ENCODE measurements around the gene SCYGR6. TPM values are rescaled to one million over a fixed set of nuclear protein-coding genes. Genes with fewer than 3 reads are reported as not detected.

The SCYGR6 gene
- total RNA-seq, 2 donors from 2014 or later = not detected

DNA sequence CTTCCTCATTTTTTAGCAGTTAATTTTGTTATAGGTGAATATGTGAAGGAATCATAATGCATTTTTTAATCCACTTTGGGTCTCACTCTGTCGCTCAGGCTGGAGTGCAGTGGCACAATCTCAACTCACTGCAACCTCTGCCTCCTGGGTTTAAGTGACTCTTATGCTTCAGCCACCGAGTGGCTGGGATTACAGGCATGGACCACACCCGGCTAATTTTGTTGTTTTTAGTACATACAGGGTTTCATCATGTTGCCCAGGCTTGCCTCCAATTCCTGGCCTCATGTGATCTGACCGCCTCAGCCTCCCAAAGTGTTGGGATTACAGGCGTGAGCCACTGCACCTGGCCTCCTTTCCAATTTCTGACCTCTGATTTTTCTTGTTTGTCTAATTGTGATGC is 40.3 kb downstream of the SCYGR6 start:
- WGBS, 2 experiments (ENCODE audit: insufficient coverage in 1 of 2, insufficient read length in 1 of 2) = 86 to 91% methylated on average over 5 of the region's 5 CpGs
- no peaks in the 10 kb centered on the region for H3K27me3 Mint-ChIP-seq (ENCODE audit: insufficient read depth)
- H3K36me3 ChIP-seq (ENCODE audit: control insufficient read depth, insufficient read depth, low read length) = no peaks in the 10 kb centered on the region
- no peak overlapping the region for H3K27ac Mint-ChIP-seq
- TF ChIP-seq, protein P1, sequence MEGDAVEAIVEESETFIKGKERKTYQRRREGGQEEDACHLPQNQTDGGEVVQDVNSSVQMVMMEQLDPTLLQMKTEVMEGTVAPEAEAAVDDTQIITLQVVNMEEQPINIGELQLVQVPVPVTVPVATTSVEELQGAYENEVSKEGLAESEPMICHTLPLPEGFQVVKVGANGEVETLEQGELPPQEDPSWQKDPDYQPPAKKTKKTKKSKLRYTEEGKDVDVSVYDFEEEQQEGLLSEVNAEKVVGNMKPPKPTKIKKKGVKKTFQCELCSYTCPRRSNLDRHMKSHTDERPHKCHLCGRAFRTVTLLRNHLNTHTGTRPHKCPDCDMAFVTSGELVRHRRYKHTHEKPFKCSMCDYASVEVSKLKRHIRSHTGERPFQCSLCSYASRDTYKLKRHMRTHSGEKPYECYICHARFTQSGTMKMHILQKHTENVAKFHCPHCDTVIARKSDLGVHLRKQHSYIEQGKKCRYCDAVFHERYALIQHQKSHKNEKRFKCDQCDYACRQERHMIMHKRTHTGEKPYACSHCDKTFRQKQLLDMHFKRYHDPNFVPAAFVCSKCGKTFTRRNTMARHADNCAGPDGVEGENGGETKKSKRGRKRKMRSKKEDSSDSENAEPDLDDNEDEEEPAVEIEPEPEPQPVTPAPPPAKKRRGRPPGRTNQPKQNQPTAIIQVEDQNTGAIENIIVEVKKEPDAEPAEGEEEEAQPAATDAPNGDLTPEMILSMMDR (conservative IDR thresholded peaks at IDR 0.05) = no peak
- no peak overlapping the region for H3K4me3 ChIP-seq (ENCODE audit: low read length)
- no peak overlapping the region for H3K9ac ChIP-seq (ENCODE audit: extremely low read depth, low read length, poor library complexity, severe bottlenecking)
- no peaks in the 10 kb centered on the region for H3K9me3 Mint-ChIP-seq
- no peak overlapping the region for H3K27ac ChIP-seq (ENCODE audit: low read depth, low read length)
- DNase-seq = no peak
- peaks cover 3% of the 10 kb centered on the region for H3K4me1 ChIP-seq (ENCODE audit: control insufficient read depth, insufficient read depth, low read length)
- H3K4me3 Mint-ChIP-seq = no peak overlapping the region
- no peaks in the 10 kb centered on the region for H3K9me3 ChIP-seq (ENCODE audit: control insufficient read depth, low read length)
- H3K4me1 Mint-ChIP-seq = peaks cover under 1% of the 10 kb centered on the region
- no peaks in the 10 kb centered on the region for H3K36me3 Mint-ChIP-seq (ENCODE audit: low read depth)
- no peaks in the 10 kb centered on the region for H3K27me3 ChIP-seq (ENCODE audit: control insufficient read depth, insufficient read depth, low read length, poor library complexity, severe bottlenecking)

DNA sequence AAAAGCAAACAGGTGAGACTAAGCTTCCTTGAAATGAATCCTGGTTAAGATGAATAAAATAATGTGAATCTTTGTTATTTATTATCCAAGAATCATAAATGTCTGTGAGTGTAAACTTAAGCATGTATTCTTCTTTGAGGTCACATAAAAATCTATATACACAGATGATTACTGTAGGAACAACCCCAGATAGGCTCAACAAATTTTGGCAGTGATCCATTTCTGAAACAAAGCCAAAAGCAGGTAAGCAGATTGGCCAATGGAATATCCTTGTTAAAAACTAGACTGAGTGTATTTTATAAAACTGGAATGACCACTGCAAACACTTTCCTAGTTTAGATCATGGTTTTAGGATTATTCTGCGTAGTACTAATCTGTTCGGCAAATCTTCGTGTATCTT is 46.6 kb downstream of the SCYGR6 start:
- TF ChIP-seq, protein P1 (conservative IDR thresholded peaks at IDR 0.05) = no peak
- no peaks in the 10 kb centered on the region for H3K27me3 ChIP-seq (ENCODE audit: control insufficient read depth, insufficient read depth, low read length, poor library complexity, severe bottlenecking)
- no peak overlapping the region for H3K4me3 ChIP-seq (ENCODE audit: low read length)
- no peak for DNase-seq
- H3K36me3 Mint-ChIP-seq (ENCODE audit: low read depth) = no peaks in the 10 kb centered on the region
- 98% methylated on average over 3 of the region's 3 CpGs; no CpG with 5 or more reads in 1 of the 2 experiments for WGBS, 2 experiments (ENCODE audit: insufficient coverage in 1 of 2, insufficient read length in 1 of 2)
- H3K36me3 ChIP-seq (ENCODE audit: control insufficient read depth, insufficient read depth, low read length) = no peaks in the 10 kb centered on the region
- H3K4me1 ChIP-seq (ENCODE audit: control insufficient read depth, insufficient read depth, low read length) = peaks cover 2% of the 10 kb centered on the region
- H3K9me3 ChIP-seq (ENCODE audit: control insufficient read depth, low read length) = no peaks in the 10 kb centered on the region
- H3K9me3 Mint-ChIP-seq = no peaks in the 10 kb centered on the region
- no peak overlapping the region for H3K9ac ChIP-seq (ENCODE audit: extremely low read depth, low read length, poor library complexity, severe bottlenecking)
- H3K4me1 Mint-ChIP-seq = no peaks in the 10 kb centered on the region
- H3K4me3 Mint-ChIP-seq = no peak overlapping the region
- H3K27ac ChIP-seq (ENCODE audit: low read depth, low read length) = no peak overlapping the region
- no peaks in the 10 kb centered on the region for H3K27me3 Mint-ChIP-seq (ENCODE audit: insufficient read depth)
- H3K27ac Mint-ChIP-seq = no peak overlapping the region

DNA sequence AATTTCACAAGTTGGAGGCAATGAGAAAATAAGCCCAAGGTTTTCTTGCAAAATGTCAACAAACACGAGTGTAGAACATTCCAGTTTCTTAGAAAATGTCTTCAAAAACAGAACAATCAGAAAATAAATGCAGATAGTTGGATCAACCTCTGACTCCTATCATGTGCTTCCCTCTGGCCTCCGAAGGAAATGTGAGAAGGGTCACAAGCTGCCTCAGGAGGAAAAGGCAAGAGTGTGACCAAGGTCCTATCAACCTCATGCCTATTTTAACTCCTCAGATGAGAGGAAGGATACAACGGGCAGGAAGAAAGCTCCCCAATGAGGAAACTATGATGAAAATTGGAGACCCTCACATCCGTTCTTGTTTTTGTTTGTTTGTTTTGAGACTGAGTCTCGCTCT is 50.1 kb downstream of the SCYGR6 start:
- H3K27ac Mint-ChIP-seq = no peak overlapping the region
- no peak overlapping the region for H3K27ac ChIP-seq (ENCODE audit: low read depth, low read length)
- no peaks in the 10 kb centered on the region for H3K27me3 Mint-ChIP-seq (ENCODE audit: insufficient read depth)
- DNase-seq = no peak
- no peak overlapping the region for H3K4me3 ChIP-seq (ENCODE audit: low read length)
- H3K4me1 Mint-ChIP-seq = no peaks in the 10 kb centered on the region
- TF ChIP-seq, protein P1 (conservative IDR thresholded peaks at IDR 0.05) = no peak
- 89 to 94% methylated on average over 3 to 5 of the region's 5 CpGs for WGBS, 2 experiments (ENCODE audit: insufficient coverage in 1 of 2, insufficient read length in 1 of 2)
- H3K27me3 ChIP-seq (ENCODE audit: control insufficient read depth, insufficient read depth, low read length, poor library complexity, severe bottlenecking) = no peaks in the 10 kb centered on the region
- no peaks in the 10 kb centered on the region for H3K9me3 ChIP-seq (ENCODE audit: control insufficient read depth, low read length)
- H3K4me1 ChIP-seq (ENCODE audit: control insufficient read depth, insufficient read depth, low read length) = no peaks in the 10 kb centered on the region
- no peaks in the 10 kb centered on the region for H3K9me3 Mint-ChIP-seq
- no peaks in the 10 kb centered on the region for H3K36me3 ChIP-seq (ENCODE audit: control insufficient read depth, insufficient read depth, low read length)
- no peaks in the 10 kb centered on the region for H3K36me3 Mint-ChIP-seq (ENCODE audit: low read depth)
- no peak overlapping the region for H3K4me3 Mint-ChIP-seq
- no peak overlapping the region for H3K9ac ChIP-seq (ENCODE audit: extremely low read depth, low read length, poor library complexity, severe bottlenecking)

Other genes with a start within 250 kb of the SCYGR6 start
- gene SCYGR2, start 125.9 kb downstream of the SCYGR6 start, total RNA-seq = not detected
- not detected for gene SCYGR3, start 109.9 kb downstream of the SCYGR6 start, total RNA-seq
- gene SCYGR4, start 107.3 kb downstream of the SCYGR6 start, total RNA-seq = not detected
- gene SCYGR5, start 58.0 kb downstream of the SCYGR6 start, total RNA-seq = not detected
- 1 to 10 TPM in 1 of 2 donors, under 1 TPM in 1; 0.68 to 1.1 TPM for gene SLC19A3, start 6.7 kb downstream of the SCYGR6 start, total RNA-seq
- not detected for gene SCYGR7, start 3.6 kb upstream of the SCYGR6 start, total RNA-seq
- not detected for gene SCYGR8, start 21.1 kb upstream of the SCYGR6 start, total RNA-seq
- gene CCL20, start 89.1 kb upstream of the SCYGR6 start, total RNA-seq = not detected
- gene DAW1, start 146.9 kb upstream of the SCYGR6 start, total RNA-seq = under 1 TPM in 1 of 2 donors, not detected in 1; 0.27 TPM

All from endodermal cell (in vitro differentiated cells).